H9 (cell line): ENCODE results near the gene MIPOL1. TPM values are rescaled to one million over a fixed set of nuclear protein-coding genes. Genes with fewer than 3 reads are reported as not detected.

Experiments
- DNase-seq: peaks from one replicate; pipeline ENCODE4 v3.0.0-alpha.2; 2017
- H2AFZ ChIP-seq: one replicate; pipeline ENCODE4 v1.6.1; 2013; ENCODE audit warnings: mild to moderate bottlenecking, low read length, control low read depth, moderate library complexity
- H2AK5ac ChIP-seq: 2 replicates; pipeline ENCODE4 v1.6.1; 2013; ENCODE audit warnings: low read length, control low read depth, mixed read lengths; ENCODE audit not compliant: insufficient read length
- H2BK120ac ChIP-seq: one replicate; pipeline ENCODE4 v1.6.1; 2013; ENCODE audit warnings: low read depth, mild to moderate bottlenecking, low read length, control low read depth, inconsistent platforms; ENCODE audit not compliant: poor library complexity, severe bottlenecking
- H2BK12ac ChIP-seq: 2 replicates; pipeline ENCODE4 v1.6.1; 2013; ENCODE audit warnings: low read length, control low read depth, mixed read lengths, low read depth; ENCODE audit not compliant: insufficient read length
- H2BK15ac ChIP-seq: 2 replicates; pipeline ENCODE4 v1.6.1; 2013; ENCODE audit warnings: low read depth, low read length, control low read depth
- H2BK20ac ChIP-seq: one replicate; pipeline ENCODE4 v1.6.1; 2013; ENCODE audit warnings: low read depth, mild to moderate bottlenecking, low read length, control low read depth, inconsistent platforms; ENCODE audit not compliant: poor library complexity, severe bottlenecking
- H2BK5ac ChIP-seq: 2 replicates; pipeline ENCODE4 v1.6.1; 2013; ENCODE audit warnings: low read length, control low read depth, mixed read lengths; ENCODE audit not compliant: insufficient read length
- H3K14ac ChIP-seq: 2 replicates; pipeline ENCODE4 v1.6.1; 2013; ENCODE audit warnings: low read length, control low read depth; ENCODE audit not compliant: insufficient read depth
- H3K18ac ChIP-seq: 2 replicates; pipeline ENCODE4 v1.6.1; 2013; ENCODE audit warnings: low read depth, mild to moderate bottlenecking, mixed read lengths, low read length, control low read depth; ENCODE audit not compliant: insufficient read length
- H3K23ac ChIP-seq: 2 replicates; pipeline ENCODE4 v1.6.1; 2013; ENCODE audit warnings: low read length, control low read depth, mixed read lengths, low read depth; ENCODE audit not compliant: insufficient read length
- H3K23me2 ChIP-seq: 2 replicates; pipeline ENCODE4 v1.6.1; 2013; ENCODE audit warnings: low read depth, mild to moderate bottlenecking, mixed read lengths, low read length, control low read depth; ENCODE audit not compliant: insufficient read length, poor library complexity, severe bottlenecking
- H3K27ac ChIP-seq: 2 replicates; pipeline ENCODE4 v1.5.1; 2013; ENCODE audit warnings: low read length, control low read depth, mixed read lengths, low read depth; ENCODE audit not compliant: insufficient read length
- H3K27me3 ChIP-seq: 2 replicates; pipeline ENCODE4 v1.6.1; 2013; ENCODE audit warnings: low read length, control low read depth, inconsistent platforms; ENCODE audit not compliant: insufficient read depth
- H3K4ac ChIP-seq: 2 replicates; pipeline ENCODE4 v1.6.1; 2013; ENCODE audit warnings: low read depth, mild to moderate bottlenecking, control low read depth, inconsistent platforms, low read length, moderate library complexity
- H3K4me1 ChIP-seq: 2 replicates; pipeline ENCODE4 v1.6.1; 2013; ENCODE audit warnings: low read length, control low read depth, inconsistent platforms; ENCODE audit not compliant: insufficient read depth
- H3K4me2 ChIP-seq: 2 replicates; pipeline ENCODE4 v1.6.1; 2013; ENCODE audit warnings: low read length, control low read depth, mixed read lengths; ENCODE audit not compliant: insufficient read length, insufficient read depth
- H3K56ac ChIP-seq: 2 replicates; pipeline ENCODE4 v1.6.1; 2013; ENCODE audit warnings: low read depth, mild to moderate bottlenecking, mixed read lengths, low read length, control low read depth; ENCODE audit not compliant: insufficient read length
- H3K79me1 ChIP-seq: 2 replicates; pipeline ENCODE4 v1.6.1; 2013; ENCODE audit warnings: low read depth, mild to moderate bottlenecking, moderate library complexity, low read length, control low read depth, inconsistent platforms; ENCODE audit not compliant: insufficient read depth, poor library complexity, severe bottlenecking
- H3K79me2 ChIP-seq: 2 replicates; pipeline ENCODE4 v1.6.1; 2013; ENCODE audit warnings: low read length, control low read depth, inconsistent platforms; ENCODE audit not compliant: insufficient read depth
- H3K9ac ChIP-seq: 2 replicates; pipeline ENCODE4 v1.6.1; 2013; ENCODE audit warnings: low read length, control low read depth, mixed read lengths; ENCODE audit not compliant: insufficient read length; ENCODE audit errors: extremely low read depth
- H3K9me3 ChIP-seq: one replicate; pipeline ENCODE4 v1.6.1; 2013; ENCODE audit warnings: low read depth, low read length, inconsistent platforms; ENCODE audit not compliant: control insufficient read depth
- H3T11ph ChIP-seq: one replicate; pipeline ENCODE4 v1.6.1; 2013; ENCODE audit warnings: mild to moderate bottlenecking, low read length, control low read depth, inconsistent platforms
- H4K20me1 ChIP-seq: one replicate; pipeline ENCODE4 v1.6.1; 2013; ENCODE audit not compliant: control insufficient read depth, insufficient read length, insufficient read depth
- H4K5ac ChIP-seq: 2 replicates; pipeline ENCODE4 v1.6.1; 2013; ENCODE audit warnings: low read depth, mild to moderate bottlenecking, mixed read lengths, low read length, control low read depth; ENCODE audit not compliant: insufficient read length
- H4K8ac ChIP-seq: replicated peaks from 2 replicates; pipeline ENCODE4 v1.6.1; 2013; ENCODE audit warnings: low read length, control low read depth, mixed read lengths, low read depth; ENCODE audit not compliant: insufficient read length
- H4K91ac ChIP-seq: 2 replicates; pipeline ENCODE4 v1.6.1; 2013; ENCODE audit warnings: low read depth, mild to moderate bottlenecking, moderate library complexity, mixed read lengths, low read length, control low read depth; ENCODE audit not compliant: insufficient read length
- H3K27ac Mint-ChIP-seq, 3 experiments: 2 replicates in 2 of 3; 3 replicates in 1 of 3; pipeline ENCODE4 v1.8.0; 2020 to 2021; ENCODE audit warnings: mixed read lengths in 3 of 3, mild to moderate bottlenecking in 1 of 3, moderate library complexity in 1 of 3
- H3K27me3 Mint-ChIP-seq: 2 replicates; pipeline ENCODE4 v1.8.0; 2021; ENCODE audit warnings: low read depth, mild to moderate bottlenecking, moderate library complexity, mixed read lengths
- H3K36me3 Mint-ChIP-seq, 3 experiments: 2 replicates in 2 of 3; 3 replicates in 1 of 3; pipeline ENCODE4 v1.8.0; 2020 to 2021; ENCODE audit warnings: low read depth in 3 of 3, mixed read lengths in 3 of 3; ENCODE audit not compliant: insufficient read depth in 1 of 3
- H3K4me1 Mint-ChIP-seq, 2 experiments: 2 replicates each; pipeline ENCODE4 v1.8.0; 2020; ENCODE audit warnings: mixed read lengths in 2 of 2
- H3K4me3 Mint-ChIP-seq, 2 experiments: 2 replicates in 1 of 2; 3 replicates in 1 of 2; pipeline ENCODE4 v1.8.0; 2020 to 2021; ENCODE audit warnings: mild to moderate bottlenecking in 2 of 2, mixed read lengths in 2 of 2, moderate library complexity in 1 of 2
- H3K9me3 Mint-ChIP-seq, 2 experiments: 2 replicates in 1 of 2; 3 replicates in 1 of 2; pipeline ENCODE4 v1.8.0; 2020; ENCODE audit warnings: mild to moderate bottlenecking in 2 of 2, mixed read lengths in 2 of 2, moderate library complexity in 1 of 2
- total RNA-seq: library from RNA; stranded (reverse); gene quantifications from 2 replicates; pipeline ENCODE4 v1.2.1, GENCODE V29; 2021
- TF ChIP-seq, protein P1 (sequence below): fragments of 200-600 bp; sonication (generic); conservative IDR thresholded peaks from 3 replicates; pipeline ENCODE4 v1.8.0; 2021; ENCODE audit warnings: antibody characterized with exemption, mild to moderate bottlenecking

Gene MIPOL1
- total RNA-seq, 1 experiment from 2014 or later, result 15.6 TPM

DNA sequence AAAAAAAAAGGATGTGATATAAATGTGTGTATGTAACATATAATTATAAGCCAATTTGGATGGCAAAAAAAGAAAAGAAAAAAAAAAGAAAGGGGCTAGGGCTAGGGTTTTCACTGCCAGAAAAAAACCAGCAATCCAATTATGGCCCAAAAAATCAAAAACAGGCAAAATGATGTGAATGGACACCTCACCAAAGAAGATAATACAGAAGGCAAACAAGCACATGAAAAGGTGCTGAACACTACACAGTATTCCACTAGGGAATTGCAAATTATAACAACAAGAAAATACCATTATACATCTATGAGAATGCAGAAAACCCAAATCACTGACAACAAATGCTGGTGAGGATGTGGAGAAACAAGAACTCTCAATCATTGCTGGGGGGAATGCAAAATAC, 12.1 kb upstream of the MIPOL1 start:
- no peak overlapping the region for H4K91ac ChIP-seq
- H3K4ac ChIP-seq, result no peak overlapping the region
- no peak overlapping the region for H2BK5ac ChIP-seq
- no peak overlapping the region for H4K5ac ChIP-seq
- no peak overlapping the region for H4K8ac ChIP-seq
- H2AFZ ChIP-seq, result no peak overlapping the region
- H3K79me2 ChIP-seq, result no peaks in the 10 kb centered on the region
- H3K4me2 ChIP-seq, result no peak overlapping the region
- no peaks in the 10 kb centered on the region for H3K9me3 ChIP-seq
- H2BK120ac ChIP-seq, result no peak overlapping the region
- H3K27ac ChIP-seq, result no peak overlapping the region
- Mint-ChIP-seq H3K4me1 (peaks cover 8 to 12% of the 10 kb centered on the region in 2 experiments), H3K9me3 (peaks cover 0 to 3% of the 10 kb centered on the region in 2 experiments; a peak in 2 of 5 replicates), H3K27me3 (peaks cover 15% of the 10 kb centered on the region), H3K4me3 (no peak overlapping the region), H3K36me3 (no peaks in the 10 kb centered on the region), H3K27ac (no peak overlapping the region)
- no peak overlapping the region for H3K14ac ChIP-seq
- no peak for DNase-seq
- no peaks in the 10 kb centered on the region for H3K27me3 ChIP-seq
- H3K23ac ChIP-seq, result no peak overlapping the region
- H3K4me1 ChIP-seq, result no peaks in the 10 kb centered on the region
- no peaks in the 10 kb centered on the region for H3K79me1 ChIP-seq
- no peak overlapping the region for H3T11ph ChIP-seq
- H2BK15ac ChIP-seq, result no peak overlapping the region
- H3K18ac ChIP-seq, result no peak overlapping the region
- TF ChIP-seq, protein P1, sequence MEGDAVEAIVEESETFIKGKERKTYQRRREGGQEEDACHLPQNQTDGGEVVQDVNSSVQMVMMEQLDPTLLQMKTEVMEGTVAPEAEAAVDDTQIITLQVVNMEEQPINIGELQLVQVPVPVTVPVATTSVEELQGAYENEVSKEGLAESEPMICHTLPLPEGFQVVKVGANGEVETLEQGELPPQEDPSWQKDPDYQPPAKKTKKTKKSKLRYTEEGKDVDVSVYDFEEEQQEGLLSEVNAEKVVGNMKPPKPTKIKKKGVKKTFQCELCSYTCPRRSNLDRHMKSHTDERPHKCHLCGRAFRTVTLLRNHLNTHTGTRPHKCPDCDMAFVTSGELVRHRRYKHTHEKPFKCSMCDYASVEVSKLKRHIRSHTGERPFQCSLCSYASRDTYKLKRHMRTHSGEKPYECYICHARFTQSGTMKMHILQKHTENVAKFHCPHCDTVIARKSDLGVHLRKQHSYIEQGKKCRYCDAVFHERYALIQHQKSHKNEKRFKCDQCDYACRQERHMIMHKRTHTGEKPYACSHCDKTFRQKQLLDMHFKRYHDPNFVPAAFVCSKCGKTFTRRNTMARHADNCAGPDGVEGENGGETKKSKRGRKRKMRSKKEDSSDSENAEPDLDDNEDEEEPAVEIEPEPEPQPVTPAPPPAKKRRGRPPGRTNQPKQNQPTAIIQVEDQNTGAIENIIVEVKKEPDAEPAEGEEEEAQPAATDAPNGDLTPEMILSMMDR, result no peak
- H3K23me2 ChIP-seq, result no peaks in the 10 kb centered on the region
- no peak overlapping the region for H3K56ac ChIP-seq
- H2BK12ac ChIP-seq, result no peak overlapping the region
- H4K20me1 ChIP-seq, result no peaks in the 10 kb centered on the region
- no peak overlapping the region for H2BK20ac ChIP-seq
- no peak overlapping the region for H2AK5ac ChIP-seq
- no peak overlapping the region for H3K9ac ChIP-seq
